ENCODE results near the gene HRNR. TPM values are rescaled to one million over a fixed set of nuclear protein-coding genes. Genes with fewer than 3 reads are reported as not detected.

Gene HRNR
- total and polyA plus RNA-seq, 4 donors: 0.02 TPM; not detected in 3

DNA sequence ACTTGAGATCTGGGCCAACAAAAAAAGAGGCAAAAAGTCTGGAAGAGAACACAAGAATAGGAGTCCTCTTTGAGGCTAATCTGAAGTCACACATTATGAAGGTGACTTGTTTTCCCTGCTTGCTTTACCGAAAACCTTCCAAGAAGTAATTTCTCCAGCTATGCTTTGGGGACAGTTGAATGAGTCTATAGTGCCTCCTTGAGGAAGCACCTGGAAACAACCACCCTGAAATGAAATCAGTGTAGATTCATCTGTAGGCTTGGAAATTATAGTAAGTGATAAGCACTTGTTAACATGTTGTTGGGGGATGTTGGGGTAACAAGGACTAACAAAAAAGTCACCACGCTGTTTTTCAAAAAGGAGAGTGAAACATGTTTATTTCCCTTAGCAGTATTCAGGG is 41.6 kb downstream of the HRNR start:
- no peak overlapping the region for H3K4me3 ChIP-seq
- DNase-seq (no peak), ATAC-seq (ENCODE audit: insufficient read depth, low FRiP score) (no peak)
- WGBS, 2 donors: 79 to 80% methylated on average over 2 of the region's 2 CpGs
- peak; percentile 5 for TF ChIP-seq CTCF (IDR thresholded peaks at IDR 0.05; ENCODE audit: control extremely low read depth, extremely low read depth)
- H3K4me1 ChIP-seq (ENCODE audit: control insufficient read depth in 5 of 5, insufficient read depth in 5 of 5, low read length in 5 of 5): peaks cover 0 to 13% (median 2%) of the 10 kb centered on the region in 5 donors
- no peak overlapping the region for H3K27ac ChIP-seq (ENCODE audit: low read depth in 1 of 2, low read length in 1 of 2)
- no peaks in the 10 kb centered on the region for H3K36me3 ChIP-seq (ENCODE audit: control insufficient read depth in 4 of 4, insufficient read depth in 4 of 4, low read length in 4 of 4)
- no peaks in the 10 kb centered on the region for H3K27me3 ChIP-seq (ENCODE audit: control insufficient read depth in 3 of 3, insufficient read depth in 3 of 3, low read length in 2 of 3)
- H3K9me3 ChIP-seq (ENCODE audit: control insufficient read depth in 4 of 4, insufficient read depth in 3 of 4, low read length in 3 of 4): no peaks in the 10 kb centered on the region
- no peak overlapping the region for H3K9ac ChIP-seq (ENCODE audit: insufficient read depth in 1 of 2, low read length in 2 of 2)

DNA sequence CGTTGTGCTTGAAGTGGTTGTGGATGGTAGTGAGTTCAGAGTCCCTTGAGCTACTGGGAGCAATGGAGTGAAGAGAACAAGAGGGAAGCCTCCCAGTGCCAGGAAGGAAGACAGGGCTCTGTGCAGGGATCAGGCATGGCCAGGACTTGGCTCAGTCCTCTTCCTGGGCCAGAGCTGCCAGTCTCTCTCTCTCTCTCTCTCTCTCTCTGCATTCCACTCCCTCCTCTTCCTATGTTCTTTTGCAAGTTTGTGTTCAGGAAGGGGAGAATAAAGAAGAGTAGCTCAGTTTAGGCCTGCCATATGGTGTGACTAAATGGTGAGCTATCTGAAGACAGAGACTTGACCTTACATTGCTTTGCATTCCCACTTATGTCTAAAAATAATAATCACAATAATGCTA is 44.4 kb downstream of the HRNR start:
- H3K9ac ChIP-seq (ENCODE audit: insufficient read depth in 1 of 2, low read length in 2 of 2): no peak overlapping the region
- no peaks in the 10 kb centered on the region for H3K27me3 ChIP-seq (ENCODE audit: control insufficient read depth in 3 of 3, insufficient read depth in 3 of 3, low read length in 2 of 3)
- H3K27ac ChIP-seq (ENCODE audit: low read depth in 1 of 2, low read length in 1 of 2): no peak overlapping the region
- H3K4me3 ChIP-seq: no peak overlapping the region
- H3K4me1 ChIP-seq (ENCODE audit: control insufficient read depth in 5 of 5, insufficient read depth in 5 of 5, low read length in 5 of 5): peaks cover 0 to 13% (median 2%) of the 10 kb centered on the region in 5 donors
- TF ChIP-seq CTCF (IDR thresholded peaks at IDR 0.05; ENCODE audit: control extremely low read depth, extremely low read depth): no peak
- 69 to 82% methylated on average over 1 of the region's 1 CpG for WGBS, 2 donors
- no peaks in the 10 kb centered on the region for H3K9me3 ChIP-seq (ENCODE audit: control insufficient read depth in 4 of 4, insufficient read depth in 3 of 4, low read length in 3 of 4)
- DNase-seq (no peak), ATAC-seq (ENCODE audit: insufficient read depth, low FRiP score) (no peak)
- no peaks in the 10 kb centered on the region for H3K36me3 ChIP-seq (ENCODE audit: control insufficient read depth in 4 of 4, insufficient read depth in 4 of 4, low read length in 4 of 4)

- no peak overlapping the region for H3K9ac ChIP-seq (ENCODE audit: insufficient read depth in 1 of 2, low read length in 2 of 2)
- no peak overlapping the region for H3K27ac ChIP-seq (ENCODE audit: low read depth in 1 of 2, low read length in 1 of 2)
- H3K27me3 ChIP-seq (ENCODE audit: control insufficient read depth in 3 of 3, insufficient read depth in 3 of 3, low read length in 2 of 3): no peaks in the 10 kb centered on the region
- H3K4me1 ChIP-seq (ENCODE audit: control insufficient read depth in 5 of 5, insufficient read depth in 5 of 5, low read length in 5 of 5): peaks cover 0 to 5% (median 0%) of the 10 kb centered on the region in 5 donors
- H3K4me3 ChIP-seq: no peak overlapping the region
- H3K9me3 ChIP-seq (ENCODE audit: control insufficient read depth in 4 of 4, insufficient read depth in 3 of 4, low read length in 3 of 4): no peaks in the 10 kb centered on the region
- no peak for TF ChIP-seq CTCF (IDR thresholded peaks at IDR 0.05; ENCODE audit: control extremely low read depth, extremely low read depth)
- no peak for DNase-seq
- no peak for ATAC-seq (ENCODE audit: insufficient read depth, low FRiP score)
- H3K36me3 ChIP-seq (ENCODE audit: control insufficient read depth in 4 of 4, insufficient read depth in 4 of 4, low read length in 4 of 4): no peaks in the 10 kb centered on the region
- WGBS, 2 donors: 66 to 67% methylated on average over 5 of the region's 5 CpGs
Measured at GRCh38 chr1:152170287-152170905, 53.6 kb downstream of the HRNR start.
